ENCODE results near the gene ASB18. TPM values are rescaled to one million over a fixed set of nuclear protein-coding genes. Genes with fewer than 3 reads are reported as not detected.

The ASB18 gene
- total RNA-seq, 1 donor from 2014 or later = not detected

DNA sequence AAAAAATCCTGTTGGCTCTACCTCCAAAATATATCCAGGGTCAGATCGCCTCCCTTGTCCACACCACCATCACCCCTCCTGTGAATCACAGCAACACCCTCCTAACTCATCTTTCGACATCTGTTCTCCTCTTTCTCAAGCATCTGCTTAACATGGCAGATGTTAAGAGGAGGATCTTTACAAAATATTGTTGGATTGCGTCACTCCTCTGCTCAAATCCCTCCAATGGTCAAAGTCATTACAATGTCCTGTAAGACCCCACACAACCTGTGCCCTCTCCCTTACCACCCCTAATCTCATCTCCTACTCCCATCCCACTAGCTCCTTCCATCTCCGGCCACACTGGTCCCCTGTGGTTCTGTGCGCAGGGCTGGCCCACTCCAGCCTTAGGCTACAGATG lies 59.3 kb downstream of the ASB18 start:
- DNase-seq (no peak), ATAC-seq (ENCODE audit: low read depth) (no peak)
- intact Hi-C loops (cut with micrococcal nuclease) = no loop called here
- no peaks in the 10 kb centered on the region for H3K36me3 Mint-ChIP-seq (ENCODE audit: low read depth)
- no peaks in the 10 kb centered on the region for H3K27me3 Mint-ChIP-seq
- POLR2A ChIA-PET = no interaction called here
- H3K4me3 Mint-ChIP-seq = no peak overlapping the region
- H3K27ac Mint-ChIP-seq = no peak overlapping the region
- CTCF ChIA-PET = no interaction called here
- no peaks in the 10 kb centered on the region for H3K4me1 Mint-ChIP-seq
- H3K9me3 Mint-ChIP-seq = peaks cover 4% of the 10 kb centered on the region
- TF ChIP-seq, protein P1, sequence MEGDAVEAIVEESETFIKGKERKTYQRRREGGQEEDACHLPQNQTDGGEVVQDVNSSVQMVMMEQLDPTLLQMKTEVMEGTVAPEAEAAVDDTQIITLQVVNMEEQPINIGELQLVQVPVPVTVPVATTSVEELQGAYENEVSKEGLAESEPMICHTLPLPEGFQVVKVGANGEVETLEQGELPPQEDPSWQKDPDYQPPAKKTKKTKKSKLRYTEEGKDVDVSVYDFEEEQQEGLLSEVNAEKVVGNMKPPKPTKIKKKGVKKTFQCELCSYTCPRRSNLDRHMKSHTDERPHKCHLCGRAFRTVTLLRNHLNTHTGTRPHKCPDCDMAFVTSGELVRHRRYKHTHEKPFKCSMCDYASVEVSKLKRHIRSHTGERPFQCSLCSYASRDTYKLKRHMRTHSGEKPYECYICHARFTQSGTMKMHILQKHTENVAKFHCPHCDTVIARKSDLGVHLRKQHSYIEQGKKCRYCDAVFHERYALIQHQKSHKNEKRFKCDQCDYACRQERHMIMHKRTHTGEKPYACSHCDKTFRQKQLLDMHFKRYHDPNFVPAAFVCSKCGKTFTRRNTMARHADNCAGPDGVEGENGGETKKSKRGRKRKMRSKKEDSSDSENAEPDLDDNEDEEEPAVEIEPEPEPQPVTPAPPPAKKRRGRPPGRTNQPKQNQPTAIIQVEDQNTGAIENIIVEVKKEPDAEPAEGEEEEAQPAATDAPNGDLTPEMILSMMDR (IDR thresholded peaks at IDR 0.05) = no peak

DNA sequence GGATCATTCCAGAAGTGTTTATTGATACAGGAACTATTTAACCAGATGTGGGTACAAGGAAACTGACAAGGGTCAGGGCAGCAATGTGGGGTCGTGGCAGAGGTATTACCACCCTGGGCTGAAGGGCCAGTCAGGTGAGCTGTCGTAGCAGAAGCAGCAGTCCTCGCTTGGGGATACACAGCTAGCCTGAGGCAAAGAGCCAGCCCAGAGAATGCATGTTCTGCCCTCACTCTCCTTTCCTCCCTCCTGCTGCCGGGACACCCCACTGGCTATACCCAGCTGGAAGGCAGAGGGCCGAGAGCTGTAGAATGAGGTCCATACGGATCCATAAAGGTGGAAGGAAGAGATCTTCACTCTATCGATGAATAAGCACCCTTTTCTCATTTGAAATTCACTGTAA lies 63.8 kb downstream of the ASB18 start:
- ChIA-PET CTCF (no interaction called here), POLR2A (no interaction called here)
- intact Hi-C loops (cut with micrococcal nuclease) = no loop called here
- TF ChIP-seq, protein P1 (IDR thresholded peaks at IDR 0.05) = no peak
- Mint-ChIP-seq H3K27ac (no peak overlapping the region), H3K4me1 (no peaks in the 10 kb centered on the region), H3K9me3 (no peaks in the 10 kb centered on the region), H3K36me3 (ENCODE audit: low read depth) (no peaks in the 10 kb centered on the region), H3K27me3 (no peaks in the 10 kb centered on the region), H3K4me3 (no peak overlapping the region)
- DNase-seq (no peak), ATAC-seq (ENCODE audit: low read depth) (no peak)

GRCh38 chr2:236196366-236196765 lies 67.8 kb downstream of the ASB18 start:
- TF ChIP-seq, protein P1 (IDR thresholded peaks at IDR 0.05) = no peak
- POLR2A ChIA-PET = no interaction called here
- CTCF ChIA-PET = no interaction called here
- intact Hi-C loops (cut with micrococcal nuclease) = no loop called here
- H3K27me3 Mint-ChIP-seq = no peaks in the 10 kb centered on the region
- H3K9me3 Mint-ChIP-seq = no peaks in the 10 kb centered on the region
- no peak overlapping the region for H3K27ac Mint-ChIP-seq
- H3K36me3 Mint-ChIP-seq (ENCODE audit: low read depth) = no peaks in the 10 kb centered on the region
- no peaks in the 10 kb centered on the region for H3K4me1 Mint-ChIP-seq
- ATAC-seq (ENCODE audit: low read depth) = no peak
- no peak for DNase-seq
- no peak overlapping the region for H3K4me3 Mint-ChIP-seq

DNA sequence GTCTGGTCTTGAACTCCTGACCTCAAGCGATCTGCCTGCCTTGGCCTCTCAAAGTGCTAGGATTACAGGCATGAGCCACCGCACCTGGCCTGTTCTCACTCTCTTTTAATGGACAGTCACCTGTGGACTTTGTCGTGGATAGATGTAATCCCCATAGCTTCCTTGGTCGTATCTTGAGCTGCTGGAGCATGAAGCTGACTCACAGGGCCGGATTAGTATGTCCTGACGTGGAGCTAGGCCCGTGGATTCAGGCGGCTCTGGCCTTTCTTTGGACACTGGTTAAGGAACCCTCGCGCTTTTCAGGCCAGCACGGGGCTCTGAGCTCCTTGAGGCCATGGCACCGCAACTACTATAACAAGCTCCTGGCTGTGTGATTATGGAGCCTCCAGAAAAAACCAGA lies 68.5 kb downstream of the ASB18 start:
- no peaks in the 10 kb centered on the region for H3K27me3 Mint-ChIP-seq
- no peaks in the 10 kb centered on the region for H3K4me1 Mint-ChIP-seq
- POLR2A ChIA-PET = no interaction called here
- intact Hi-C loops (cut with micrococcal nuclease) = no loop called here
- ATAC-seq (ENCODE audit: low read depth) (no peak), DNase-seq (no peak)
- no peak overlapping the region for H3K4me3 Mint-ChIP-seq
- CTCF ChIA-PET = no interaction called here
- no peaks in the 10 kb centered on the region for H3K36me3 Mint-ChIP-seq (ENCODE audit: low read depth)
- no peak overlapping the region for H3K27ac Mint-ChIP-seq
- no peaks in the 10 kb centered on the region for H3K9me3 Mint-ChIP-seq
- TF ChIP-seq, protein P1 (IDR thresholded peaks at IDR 0.05) = no peak

GRCh38 chr2:236194786-236195185 lies 69.4 kb downstream of the ASB18 start:
- Mint-ChIP-seq H3K4me1 (no peaks in the 10 kb centered on the region), H3K9me3 (no peaks in the 10 kb centered on the region), H3K36me3 (ENCODE audit: low read depth) (no peaks in the 10 kb centered on the region), H3K27ac (no peak overlapping the region), H3K4me3 (no peak overlapping the region), H3K27me3 (no peaks in the 10 kb centered on the region)
- no peak for DNase-seq
- TF ChIP-seq, protein P1 (IDR thresholded peaks at IDR 0.05) = no peak
- intact Hi-C loops (cut with micrococcal nuclease) = no loop called here
- CTCF ChIA-PET = no interaction called here
- POLR2A ChIA-PET = no interaction called here
- no peak for ATAC-seq (ENCODE audit: low read depth)

Measured in activated B cell treated with CpG ODN at 0.5 μM for 24 hours (primary cell).